Coronary artery (tissue), 2 donors: ENCODE data around the gene NBEA.

Experiments used
- DNase-seq: peaks from one replicate; pipeline ENCODE4 v3.0.0-alpha.2; 2017; ENCODE audit warnings: low spot score
- H3K27ac ChIP-seq, 2 donors: fragments of 200-600 bp; sonication (generic); one replicate each; pipeline ENCODE4 v1.5.1; 2016 to 2019
- H3K4me3 ChIP-seq: fragments of 200-600 bp; sonication (generic); 2 replicates; pipeline ENCODE4 v1.5.1; 2016; ENCODE audit warnings: mild to moderate bottlenecking, moderate library complexity
- CTCF ChIP-seq: fragments of 200-600 bp; sonication (generic); IDR thresholded peaks from one replicate; pipeline ENCODE4 v1.5.1; 2019; ENCODE audit warnings: antibody characterized with exemption

The NBEA gene

DNA sequence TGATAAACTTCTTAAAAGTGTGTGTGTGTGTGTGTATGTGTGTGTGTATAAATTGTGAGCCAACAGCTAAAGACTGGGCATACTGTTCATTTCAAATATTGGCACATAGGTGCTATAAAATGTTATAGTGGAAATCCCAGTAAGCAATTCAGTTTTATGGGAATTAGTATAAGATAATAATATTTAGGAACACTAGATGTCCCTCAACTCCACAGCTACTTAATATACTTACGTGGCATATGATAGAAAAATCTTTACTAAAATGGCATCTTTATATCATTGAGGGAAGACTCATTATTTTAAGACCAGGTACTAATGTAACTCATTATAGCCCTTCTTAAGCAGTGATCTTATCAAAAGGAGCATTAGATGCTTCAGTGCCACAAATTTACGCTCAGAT lies 268.2 kb downstream of the NBEA start:
- no peak for TF ChIP-seq CTCF
- H3K4me3 ChIP-seq: no peak overlapping the region
- no peak overlapping the region for H3K27ac ChIP-seq
- DNase-seq: no peak

DNA sequence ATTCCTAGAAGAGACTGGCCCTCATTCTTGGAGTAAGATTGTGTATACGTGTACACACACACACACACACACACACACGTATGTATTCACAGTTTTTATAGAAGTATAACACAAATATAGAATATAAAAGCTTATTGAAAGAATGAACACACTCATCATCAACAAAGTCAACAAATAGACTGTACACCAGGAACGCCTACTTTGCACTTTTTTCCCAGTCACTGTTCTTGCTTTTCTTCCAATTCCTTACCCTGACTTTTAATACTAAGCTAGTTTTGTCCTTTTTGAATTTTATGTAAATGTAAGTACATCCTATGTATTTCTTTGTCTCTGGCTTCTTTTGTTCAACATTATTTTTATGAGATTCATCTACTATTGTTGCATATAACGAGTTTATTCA lies 269.9 kb downstream of the NBEA start:
- no peak for DNase-seq
- TF ChIP-seq CTCF: no peak
- Histone ChIP-seq H3K4me3 (no peak overlapping the region), H3K27ac (no peak overlapping the region)

DNA sequence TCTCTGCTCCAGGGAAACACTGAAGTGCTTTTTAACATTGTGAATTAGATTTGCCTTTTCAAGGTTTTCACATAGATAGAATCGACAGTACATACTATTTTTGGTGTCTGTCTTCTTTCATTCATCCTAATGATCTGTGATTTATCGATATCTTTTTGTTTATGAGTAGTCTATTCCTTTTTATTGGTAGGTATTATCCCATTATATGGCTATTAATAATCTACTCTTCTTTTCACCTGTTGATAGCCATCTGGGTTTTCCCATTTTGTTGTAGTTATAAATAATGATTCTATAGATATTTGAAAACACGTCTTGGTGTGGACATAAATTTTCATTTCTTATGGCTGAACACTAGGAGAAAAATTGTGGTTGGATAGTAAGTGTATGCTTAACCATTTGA lies 271.8 kb downstream of the NBEA start:
- H3K4me3 ChIP-seq: no peak overlapping the region
- no peak for DNase-seq
- no peak overlapping the region for H3K27ac ChIP-seq
- no peak for TF ChIP-seq CTCF

- TF ChIP-seq CTCF: no peak
- H3K27ac ChIP-seq: no peak overlapping the region
- DNase-seq: no peak
- H3K4me3 ChIP-seq: no peak overlapping the region
Measured at GRCh38 chr13:35216131-35216530, 274.1 kb downstream of the NBEA start.

GRCh38 chr13:35219021-35219420 lies 277.0 kb downstream of the NBEA start:
- no peak overlapping the region for H3K27ac ChIP-seq
- H3K4me3 ChIP-seq: no peak overlapping the region
- no peak for DNase-seq
- TF ChIP-seq CTCF: no peak

GRCh38 chr13:35225159-35225558 lies 283.1 kb downstream of the NBEA start:
- Histone ChIP-seq H3K4me3 (no peak overlapping the region), H3K27ac (no peak overlapping the region)
- DNase-seq: no peak
- TF ChIP-seq CTCF: no peak

DNA sequence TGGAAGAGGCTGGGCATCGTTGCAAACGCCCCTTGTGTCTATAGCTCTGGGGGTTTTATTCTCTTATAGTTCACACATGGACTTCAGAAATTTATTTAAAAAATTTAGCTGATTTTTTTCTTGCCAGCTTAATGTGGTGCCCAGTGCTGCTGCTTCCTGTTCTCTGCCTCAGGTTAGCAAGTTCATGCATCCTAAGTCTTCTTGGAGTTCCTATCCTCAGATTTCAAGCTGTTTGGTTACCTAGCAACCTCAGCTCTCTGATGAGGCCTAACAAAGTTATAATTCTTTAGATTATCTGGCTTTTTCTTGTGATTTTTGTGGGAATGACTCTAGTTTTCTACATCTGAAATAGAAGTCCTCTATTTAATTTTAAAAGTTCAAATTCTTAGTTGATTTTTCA lies 283.5 kb downstream of the NBEA start:
- H3K4me3 ChIP-seq: no peak overlapping the region
- no peak for TF ChIP-seq CTCF
- DNase-seq: no peak
- H3K27ac ChIP-seq: no peak overlapping the region
